GM15510 (cell line): ENCODE data around the gene SOX14.

Experiments
- POLR2A ChIP-seq: IDR thresholded peaks from 3 replicates; pipeline ENCODE4 v1.6.1; 2011; ENCODE audit warnings: borderline replicate concordance; ENCODE audit not compliant: insufficient read length; ENCODE audit errors: extremely low read depth

SOX14 gene

DNA sequence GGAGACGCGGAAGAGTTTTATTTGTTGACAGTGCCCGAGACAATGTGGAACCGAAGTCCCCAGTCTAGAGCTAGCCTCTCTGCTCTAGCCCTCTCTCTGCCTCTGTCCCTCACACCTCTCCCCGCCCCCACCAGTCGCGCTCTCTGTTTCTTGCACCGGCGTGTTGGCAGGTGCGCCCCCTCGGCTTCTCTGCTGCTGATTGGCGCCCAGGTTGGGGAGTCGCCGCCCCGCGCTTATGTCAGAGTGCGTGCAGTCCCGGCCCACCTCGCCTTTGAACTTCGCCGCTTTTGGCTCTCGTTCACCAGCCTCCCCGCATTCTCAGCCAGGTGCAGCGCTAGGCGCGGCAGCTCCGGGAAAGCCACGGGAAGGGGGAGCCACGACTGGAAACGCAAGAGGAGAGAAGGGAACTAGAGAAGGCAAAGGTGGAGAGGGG, at the start of gene SOX14:
SOX14 (plus strand) TSS at position 315 of the 433 bp plus-strand sequence. CDS start 470 bp downstream, outside the sequence.
- TF ChIP-seq POLR2A, result no peak

GRCh38 chr3:137714551-137714950, 49.6 kb upstream of the SOX14 start:
- no peak for TF ChIP-seq POLR2A

GRCh38 chr3:137724240-137724639, 39.9 kb upstream of the SOX14 start:
- no peak for TF ChIP-seq POLR2A

- TF ChIP-seq POLR2A, result no peak
These were observed 26.9 kb upstream of the SOX14 start for GRCh38 chr3:137737208-137737607.

GRCh38 chr3:137738710-137739109, 25.4 kb upstream of the SOX14 start:
- TF ChIP-seq POLR2A, result no peak

DNA sequence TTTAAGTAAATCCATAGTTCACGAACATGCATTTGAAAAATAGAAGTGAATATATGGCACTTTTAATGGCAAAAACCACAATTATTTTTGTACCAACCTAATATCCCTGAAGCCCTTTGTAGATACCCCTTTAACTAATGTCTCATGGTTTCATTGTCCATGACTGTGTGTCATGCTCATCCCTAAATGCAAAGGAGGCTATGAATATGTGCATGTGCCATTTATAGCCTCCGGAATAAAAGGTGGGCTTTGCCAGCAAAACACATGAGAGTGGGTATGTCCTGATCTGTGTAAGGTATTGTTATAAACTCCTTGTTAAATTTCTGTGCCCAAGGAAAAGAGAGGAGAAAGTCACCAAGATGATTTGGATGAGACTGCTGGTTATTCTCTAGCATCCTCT, 20.5 kb upstream of the SOX14 start:
- no peak for TF ChIP-seq POLR2A

DNA sequence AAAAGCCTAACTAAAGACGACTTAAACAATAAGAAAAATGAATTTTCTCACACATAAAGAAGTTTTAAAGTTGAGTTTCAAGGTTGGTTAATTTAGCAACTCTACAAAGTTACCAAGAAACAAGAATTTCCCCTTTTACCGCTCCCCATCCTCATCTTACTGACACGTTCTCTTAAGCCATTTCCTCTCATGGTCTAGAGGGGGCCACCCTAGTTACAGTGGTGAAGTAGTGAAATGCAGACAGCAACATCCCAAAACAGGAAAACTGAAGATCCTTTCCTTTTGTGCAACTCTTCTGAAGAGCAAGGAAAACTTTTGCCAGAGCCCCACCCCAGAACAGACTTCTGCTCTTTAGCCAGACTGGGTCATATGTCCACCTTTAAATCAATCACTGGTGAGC, 17.3 kb upstream of the SOX14 start:
- no peak for TF ChIP-seq POLR2A

DNA sequence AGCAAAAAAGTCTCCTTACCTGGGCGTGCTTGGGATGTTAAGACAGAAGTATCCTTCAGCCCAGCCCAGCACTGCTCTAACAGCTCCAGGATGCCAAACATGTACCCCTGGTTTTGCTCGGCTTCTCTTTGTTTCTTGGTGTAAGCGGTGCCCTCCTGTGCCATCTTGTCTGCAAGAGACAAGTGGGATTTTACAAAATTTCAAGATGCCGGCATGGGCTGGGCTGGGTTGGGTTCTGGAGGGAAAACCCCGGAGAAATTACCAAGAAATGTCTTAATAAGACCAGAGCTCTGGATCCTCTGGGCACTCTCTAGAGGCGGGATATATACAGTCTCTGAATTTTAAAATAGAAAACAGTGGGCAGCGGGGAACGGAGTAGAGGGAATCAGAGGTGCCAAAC, 4.6 kb upstream of the SOX14 start:
- TF ChIP-seq POLR2A, result no peak

DNA sequence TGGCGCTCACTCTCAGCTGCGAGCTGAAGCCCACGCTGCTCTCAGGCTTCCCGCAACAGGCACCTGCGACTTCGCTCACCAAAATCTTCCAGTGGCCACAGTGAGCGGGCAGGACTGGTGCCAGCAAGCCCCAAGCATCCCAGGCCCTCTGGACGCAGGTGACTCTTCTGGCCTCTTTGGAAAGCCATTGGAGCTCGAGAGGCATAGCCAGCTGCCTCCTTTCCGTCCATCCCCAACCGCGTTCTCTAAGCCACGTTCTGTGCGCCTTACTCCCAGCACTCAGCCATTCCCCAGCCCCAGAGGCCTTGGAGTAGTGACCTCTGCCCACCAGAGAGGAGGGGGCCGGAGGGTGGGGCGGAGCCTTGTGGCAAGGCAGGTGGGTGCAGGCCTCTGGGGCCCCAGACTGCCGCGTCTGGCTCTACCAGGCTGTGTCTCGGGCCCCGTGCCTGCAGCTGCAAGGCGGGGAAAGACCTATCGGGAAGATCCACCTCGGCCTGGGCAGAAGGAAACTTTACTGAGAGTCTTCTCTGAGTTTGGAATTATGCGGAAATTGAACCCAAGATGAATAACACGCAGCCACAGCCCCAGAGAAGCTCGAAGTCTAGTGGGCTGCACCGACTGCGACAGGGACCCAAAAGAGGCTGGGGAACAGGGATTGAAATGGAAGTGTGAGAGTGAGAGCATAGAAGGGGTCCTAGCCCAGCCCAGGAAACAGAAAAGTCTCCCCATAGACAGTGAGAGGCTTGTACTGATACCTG, 3.6 kb upstream of the SOX14 start:
- no peak for TF ChIP-seq POLR2A

- TF ChIP-seq POLR2A, result no peak
These were observed 3.0 kb upstream of the SOX14 start for GRCh38 chr3:137761099-137761562.

DNA sequence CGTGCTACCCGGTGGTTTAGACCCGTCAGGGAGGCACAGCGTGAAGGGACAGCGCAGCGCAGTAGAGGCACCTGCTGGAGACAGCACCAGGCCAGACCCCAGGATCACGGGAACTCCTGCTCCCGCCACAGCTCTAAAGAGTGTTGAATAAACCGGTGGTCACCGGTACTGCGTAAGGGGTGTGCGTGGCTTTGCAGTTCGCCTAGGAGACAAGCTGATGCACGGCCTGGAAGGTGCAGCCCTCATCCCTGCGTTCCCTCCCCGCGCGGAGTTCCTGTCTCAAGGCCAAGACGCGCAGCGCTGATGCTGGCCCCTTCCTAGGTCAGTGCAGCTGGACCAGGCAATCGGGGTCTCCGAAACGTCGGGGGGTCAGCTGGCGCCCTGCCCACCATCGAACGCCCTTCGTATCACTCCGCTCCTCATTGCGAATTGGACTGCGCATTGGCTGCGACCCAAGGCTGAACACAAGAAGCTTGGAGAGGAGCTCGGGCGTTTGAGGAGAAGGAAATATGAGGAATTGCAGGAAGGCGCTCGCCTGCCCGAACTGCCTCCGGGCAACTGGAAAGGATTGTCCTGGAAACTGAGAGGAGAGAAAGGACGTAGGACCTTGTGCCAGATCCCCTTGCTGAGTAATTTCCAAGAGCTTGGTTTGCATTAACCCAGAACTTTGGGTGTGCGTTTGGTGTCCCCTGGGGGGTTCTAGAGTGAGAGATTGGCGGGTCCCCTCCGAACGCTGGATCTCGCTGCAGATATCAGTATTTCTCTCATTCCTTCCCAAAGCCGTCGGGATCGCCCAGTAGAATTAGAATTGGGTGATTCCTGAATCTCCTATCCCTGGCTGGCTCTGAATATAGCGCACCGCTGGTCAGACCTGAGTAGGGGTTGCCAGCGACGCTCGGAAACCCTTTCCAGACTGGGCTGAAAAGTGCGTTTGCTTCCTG, 2.3 kb upstream of the SOX14 start:
- TF ChIP-seq POLR2A, result no peak

- TF ChIP-seq POLR2A, result no peak
These were observed 1.2 kb upstream of the SOX14 start for GRCh38 chr3:137762674-137763593.

DNA sequence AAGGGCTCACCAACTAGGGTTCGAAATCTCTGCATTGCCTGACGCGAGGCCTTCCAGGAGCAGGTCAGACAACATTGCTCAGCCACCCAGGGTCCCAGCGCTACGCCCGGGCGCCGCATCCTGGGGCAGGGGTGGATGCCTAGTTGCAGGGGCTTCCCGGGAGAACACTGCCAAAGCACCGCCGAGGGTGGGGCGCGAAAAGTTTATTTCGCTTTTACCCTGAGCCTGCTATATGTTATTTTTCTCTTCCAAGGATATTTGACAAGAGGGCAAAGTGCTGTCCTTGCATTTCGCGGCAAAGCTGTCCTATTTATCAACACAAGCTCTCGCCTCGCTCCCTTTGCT, 549 bp upstream of the SOX14 start:
- TF ChIP-seq POLR2A, result no peak

DNA sequence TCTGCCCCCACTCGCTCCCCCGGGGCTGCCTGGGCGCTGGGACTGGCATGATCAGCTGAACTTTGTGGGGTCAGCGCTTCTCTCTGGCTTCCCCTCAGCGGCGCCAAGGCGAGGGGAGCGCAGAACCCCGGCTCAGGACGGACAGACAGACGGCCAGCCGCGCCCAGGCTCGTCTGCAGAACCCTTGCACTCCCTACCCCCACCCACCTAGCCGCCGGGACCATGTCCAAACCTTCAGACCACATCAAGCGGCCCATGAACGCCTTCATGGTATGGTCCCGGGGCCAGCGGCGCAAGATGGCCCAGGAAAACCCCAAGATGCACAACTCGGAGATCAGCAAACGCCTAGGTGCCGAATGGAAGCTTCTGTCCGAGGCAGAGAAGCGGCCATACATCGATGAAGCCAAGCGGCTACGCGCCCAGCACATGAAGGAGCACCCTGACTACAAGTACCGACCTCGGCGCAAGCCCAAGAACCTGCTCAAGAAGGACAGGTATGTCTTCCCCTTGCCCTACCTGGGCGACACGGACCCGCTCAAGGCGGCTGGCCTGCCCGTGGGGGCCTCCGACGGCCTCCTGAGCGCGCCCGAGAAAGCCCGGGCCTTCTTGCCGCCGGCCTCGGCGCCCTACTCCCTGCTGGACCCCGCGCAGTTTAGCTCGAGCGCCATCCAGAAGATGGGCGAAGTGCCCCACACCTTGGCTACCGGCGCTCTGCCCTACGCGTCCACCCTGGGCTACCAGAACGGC, 621 bp downstream of the SOX14 start:
- no peak for TF ChIP-seq POLR2A
